HCT116 (cell line): ENCODE data around the gene IMMP2L. TPM values are rescaled to one million over a fixed set of nuclear protein-coding genes. Genes with fewer than 3 reads are reported as not detected.

Experiments
- ATAC-seq: fragments of 200-7000 bp; cut with Tn5 transposase; 2 replicates; pipeline ENCODE4 v1.9.1; 2020; ENCODE audit warnings: mild to moderate bottlenecking, moderate library complexity
- BruUV-seq: library from RNA; stranded (reverse); fragments of 400-500 nt; replicated peaks from 2 replicates; lab custom pipeline; 2021; lab: Mats Ljungman, UMichigan
- CTCF ChIA-PET: fragments of 300-600 bp; sonication (Branson Sonifier 250); formaldehyde crosslinking; loops from one replicate; lab custom pipeline; 2021; ENCODE audit warnings: antibody characterized with exemption; lab: Charles Lee
- POLR2A ChIA-PET: fragments of 300-600, 350-600 bp; sonication (Branson Sonifier 250); formaldehyde crosslinking; loops from one replicate; lab custom pipeline; 2021; ENCODE audit warnings: antibody characterized with exemption; lab: Charles Lee
- RAD21 ChIA-PET, 2 experiments: fragments of 300-600 bp; sonication (Branson Sonifier 250); formaldehyde crosslinking; loops; one replicate each; lab custom pipeline; 2023; ENCODE audit warnings: low total read pairs in 2 of 2; ENCODE audit not compliant: uncharacterized antibody in 2 of 2, unreplicated experiment in 2 of 2, low non-redundant PET in 1 of 2; lab: Charles Lee
- DNase-seq: peaks from one replicate; pipeline ENCODE4 v3.0.0-alpha.2; 2010; ENCODE audit warnings: low read depth, low spot score
- H2AFZ ChIP-seq: fragments of 200-600 bp; shearing (Covaris generic), sonication (generic); 2 replicates; pipeline ENCODE4 v1.6.1; 2017; ENCODE audit warnings: low read depth, mixed run types, mixed read lengths, antibody characterized with exemption, low read length; ENCODE audit not compliant: poor library complexity, severe bottlenecking
- H3K27ac ChIP-seq: 2 replicates; pipeline ENCODE4 v1.5.1; 2012; ENCODE audit warnings: low read depth, low read length
- H3K27me3 ChIP-seq: fragments of 200-600 bp; sonication (generic); 2 replicates; pipeline ENCODE4 v1.6.1; 2016; ENCODE audit warnings: mixed run types, low read length, mixed read lengths; ENCODE audit not compliant: insufficient read depth
- H3K36me3 ChIP-seq, 2 experiments: fragments of 200-500 bp in 1 of 2; fragments of 200-600 bp in 1 of 2; sonication (Bioruptor generic) in 1 of 2; sonication (generic) in 1 of 2; 2 replicates each; pipeline versions ENCODE4 v1.5.1 to v1.6.1; 2014 to 2016; ENCODE audit warnings: low read length in 2 of 2, inconsistent platforms in 1 of 2, mixed read lengths in 1 of 2, mixed run types in 1 of 2; ENCODE audit not compliant: insufficient read depth in 2 of 2, control insufficient read depth in 1 of 2
- H3K4me1 ChIP-seq, 2 experiments: fragments of 200-600 bp in 1 of 2; sonication (generic) in 1 of 2; 2 replicates each; pipeline versions ENCODE4 v1.5.1 to v1.6.1; 2012 to 2017; ENCODE audit warnings: low read length in 2 of 2, inconsistent platforms in 1 of 2, mild to moderate bottlenecking in 1 of 2, mixed read lengths in 1 of 2, mixed run types in 1 of 2, moderate library complexity in 1 of 2; ENCODE audit not compliant: insufficient read depth in 2 of 2, control insufficient read depth in 1 of 2
- H3K4me2 ChIP-seq: fragments of 200-600 bp; sonication (generic); 2 replicates; pipeline ENCODE4 v1.6.1; 2017; ENCODE audit warnings: mixed run types, low read length, mixed read lengths
- H3K4me3 ChIP-seq, 2 experiments: fragments of 200-600 bp in 1 of 2; sonication (generic) in 1 of 2; replicated peaks in 1 of 2; 2 replicates each; pipeline ENCODE4 v1.5.1; 2011 to 2016; ENCODE audit warnings: low read length in 2 of 2, control low read depth in 1 of 2, low read depth in 1 of 2, mild to moderate bottlenecking in 1 of 2, mixed read lengths in 1 of 2, mixed run types in 1 of 2
- H3K79me2 ChIP-seq: fragments of 200-600 bp; sonication (generic); 2 replicates; pipeline ENCODE4 v1.6.1; 2017; ENCODE audit warnings: mild to moderate bottlenecking, mixed run types, low read length, moderate library complexity, mixed read lengths; ENCODE audit not compliant: insufficient read depth
- H3K9ac ChIP-seq: fragments of 200-600 bp; sonication (generic); 2 replicates; pipeline ENCODE4 v1.6.1; 2016; ENCODE audit warnings: low read length, mixed read lengths
- H3K9me2 ChIP-seq: fragments of 200-600 bp; sonication (generic), shearing (Covaris generic); 2 replicates; pipeline ENCODE4 v1.6.1; 2017; ENCODE audit warnings: mixed run types, mild to moderate bottlenecking, moderate library complexity; ENCODE audit not compliant: insufficient read depth
- H3K9me3 ChIP-seq, 2 experiments: fragments of 200-500 bp in 1 of 2; fragments of 200-600 bp in 1 of 2; sonication (Bioruptor generic) in 1 of 2; sonication (generic) in 1 of 2; 2 replicates each; pipeline ENCODE4 v1.6.1; 2014 to 2017; ENCODE audit warnings: low read length in 2 of 2, mixed read lengths in 2 of 2, inconsistent platforms in 1 of 2, low read depth in 1 of 2, mild to moderate bottlenecking in 1 of 2, mixed run types in 1 of 2, moderate library complexity in 1 of 2; ENCODE audit not compliant: control insufficient read depth in 1 of 2, insufficient read depth in 1 of 2
- H4K20me1 ChIP-seq: fragments of 200-600 bp; sonication (generic), shearing (Covaris generic); 2 replicates; pipeline ENCODE4 v1.6.1; 2017; ENCODE audit warnings: mixed run types, mild to moderate bottlenecking, moderate library complexity; ENCODE audit not compliant: insufficient read depth
- CEBPB ChIP-seq: IDR thresholded peaks from 2 replicates; pipeline ENCODE4 v1.6.1; 2012; ENCODE audit warnings: low read depth
- POLR2A ChIP-seq: IDR thresholded peaks from 2 replicates; pipeline ENCODE4 v1.7.0; 2011; ENCODE audit warnings: borderline replicate concordance; ENCODE audit not compliant: insufficient read depth, insufficient read length; ENCODE audit errors: extremely low read depth
- POLR2AphosphoS5 ChIP-seq: IDR thresholded peaks from 2 replicates; pipeline ENCODE4 v1.6.1; 2011; ENCODE audit warnings: mild to moderate bottlenecking, low read depth, low read length, moderate library complexity
- SP1 ChIP-seq: IDR thresholded peaks from 2 replicates; pipeline ENCODE4 v1.6.1; 2012; ENCODE audit warnings: low read depth
- TCF7L2 ChIP-seq: IDR thresholded peaks from 2 replicates; pipeline ENCODE4 v1.7.0; 2011; ENCODE audit warnings: borderline replicate concordance, inconsistent platforms; ENCODE audit not compliant: insufficient read depth, insufficient read length; ENCODE audit errors: extremely low read depth
- ZFX ChIP-seq: fragments of 450-650 bp; IDR thresholded peaks from 2 replicates; pipeline ENCODE4 v1.6.1; 2017
- intact Hi-C: fragments of 100-400 bp; cut with micrococcal nuclease; formaldehyde crosslinking; loops from 2 replicates; pipeline ENCODE4 v1.10.0; 2022
- total RNA-seq: library from RNA; stranded (reverse); gene quantifications from one replicate; pipeline ENCODE4 v1.2.1, GENCODE V29; 2021; ENCODE audit not compliant: unreplicated experiment
- TF ChIP-seq, protein P1 (sequence below): IDR thresholded peaks from 2 replicates; pipeline ENCODE4 v1.6.1; 2012; ENCODE audit warnings: low read depth
- TF ChIP-seq, protein P2 (sequence below): IDR thresholded peaks from 2 replicates; pipeline ENCODE4 v1.6.1; 2011; ENCODE audit warnings: mild to moderate bottlenecking, low read length, moderate library complexity; ENCODE audit not compliant: insufficient replicate concordance; ENCODE audit errors: extremely low read depth
- TF ChIP-seq, protein P3 (sequence below), 3 experiments: fragments of 200-600 bp in 1 of 3; sonication (generic) in 1 of 3; IDR thresholded peaks in 2 of 3; conservative IDR thresholded peaks in 1 of 3; 2 replicates each; pipeline ENCODE4 v1.5.1; 2012 to 2017; ENCODE audit warnings: low read depth in 2 of 3, low read length in 2 of 3, antibody characterized with exemption in 1 of 3, borderline replicate concordance in 1 of 3, control low read depth in 1 of 3, mild to moderate bottlenecking in 1 of 3, mixed read lengths in 1 of 3, mixed run types in 1 of 3, moderate library complexity in 1 of 3; ENCODE audit not compliant: insufficient read depth in 1 of 3

IMMP2L gene
- total RNA-seq, 1 experiment from 2014 or later, result 21.1 TPM

DNA sequence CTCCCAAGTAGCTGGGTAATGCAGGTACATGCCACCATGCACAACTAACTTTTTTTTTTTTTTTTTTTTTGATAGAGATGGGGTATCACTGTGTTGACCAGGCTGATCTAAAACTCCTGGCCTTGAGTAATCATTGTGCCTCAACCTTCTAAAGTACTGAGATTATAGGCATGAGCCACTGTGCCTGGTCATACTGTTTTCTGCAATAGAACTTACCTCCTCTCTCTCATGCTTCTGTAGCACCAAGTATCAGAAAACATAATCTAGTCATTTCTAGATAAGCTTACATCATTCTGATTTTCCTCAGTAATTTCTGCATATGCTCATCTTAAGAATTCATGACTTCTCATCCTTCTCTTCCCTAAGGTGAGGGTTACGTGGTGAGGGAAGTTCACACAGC, 210.0 kb downstream of the IMMP2L start:
- CTCF ChIA-PET, result no interaction called here
- TF ChIP-seq, protein P1, sequence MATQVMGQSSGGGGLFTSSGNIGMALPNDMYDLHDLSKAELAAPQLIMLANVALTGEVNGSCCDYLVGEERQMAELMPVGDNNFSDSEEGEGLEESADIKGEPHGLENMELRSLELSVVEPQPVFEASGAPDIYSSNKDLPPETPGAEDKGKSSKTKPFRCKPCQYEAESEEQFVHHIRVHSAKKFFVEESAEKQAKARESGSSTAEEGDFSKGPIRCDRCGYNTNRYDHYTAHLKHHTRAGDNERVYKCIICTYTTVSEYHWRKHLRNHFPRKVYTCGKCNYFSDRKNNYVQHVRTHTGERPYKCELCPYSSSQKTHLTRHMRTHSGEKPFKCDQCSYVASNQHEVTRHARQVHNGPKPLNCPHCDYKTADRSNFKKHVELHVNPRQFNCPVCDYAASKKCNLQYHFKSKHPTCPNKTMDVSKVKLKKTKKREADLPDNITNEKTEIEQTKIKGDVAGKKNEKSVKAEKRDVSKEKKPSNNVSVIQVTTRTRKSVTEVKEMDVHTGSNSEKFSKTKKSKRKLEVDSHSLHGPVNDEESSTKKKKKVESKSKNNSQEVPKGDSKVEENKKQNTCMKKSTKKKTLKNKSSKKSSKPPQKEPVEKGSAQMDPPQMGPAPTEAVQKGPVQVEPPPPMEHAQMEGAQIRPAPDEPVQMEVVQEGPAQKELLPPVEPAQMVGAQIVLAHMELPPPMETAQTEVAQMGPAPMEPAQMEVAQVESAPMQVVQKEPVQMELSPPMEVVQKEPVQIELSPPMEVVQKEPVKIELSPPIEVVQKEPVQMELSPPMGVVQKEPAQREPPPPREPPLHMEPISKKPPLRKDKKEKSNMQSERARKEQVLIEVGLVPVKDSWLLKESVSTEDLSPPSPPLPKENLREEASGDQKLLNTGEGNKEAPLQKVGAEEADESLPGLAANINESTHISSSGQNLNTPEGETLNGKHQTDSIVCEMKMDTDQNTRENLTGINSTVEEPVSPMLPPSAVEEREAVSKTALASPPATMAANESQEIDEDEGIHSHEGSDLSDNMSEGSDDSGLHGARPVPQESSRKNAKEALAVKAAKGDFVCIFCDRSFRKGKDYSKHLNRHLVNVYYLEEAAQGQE, result no peak
- no peak for TF ChIP-seq CEBPB
- TF ChIP-seq, protein P2, sequence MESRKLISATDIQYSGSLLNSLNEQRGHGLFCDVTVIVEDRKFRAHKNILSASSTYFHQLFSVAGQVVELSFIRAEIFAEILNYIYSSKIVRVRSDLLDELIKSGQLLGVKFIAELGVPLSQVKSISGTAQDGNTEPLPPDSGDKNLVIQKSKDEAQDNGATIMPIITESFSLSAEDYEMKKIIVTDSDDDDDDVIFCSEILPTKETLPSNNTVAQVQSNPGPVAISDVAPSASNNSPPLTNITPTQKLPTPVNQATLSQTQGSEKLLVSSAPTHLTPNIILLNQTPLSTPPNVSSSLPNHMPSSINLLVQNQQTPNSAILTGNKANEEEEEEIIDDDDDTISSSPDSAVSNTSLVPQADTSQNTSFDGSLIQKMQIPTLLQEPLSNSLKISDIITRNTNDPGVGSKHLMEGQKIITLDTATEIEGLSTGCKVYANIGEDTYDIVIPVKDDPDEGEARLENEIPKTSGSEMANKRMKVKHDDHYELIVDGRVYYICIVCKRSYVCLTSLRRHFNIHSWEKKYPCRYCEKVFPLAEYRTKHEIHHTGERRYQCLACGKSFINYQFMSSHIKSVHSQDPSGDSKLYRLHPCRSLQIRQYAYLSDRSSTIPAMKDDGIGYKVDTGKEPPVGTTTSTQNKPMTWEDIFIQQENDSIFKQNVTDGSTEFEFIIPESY, result no peak
- no peak for TF ChIP-seq POLR2AphosphoS5
- TF ChIP-seq ZFX, result no peak
- TF ChIP-seq SP1, result no peak
- no peak for TF ChIP-seq TCF7L2
- TF ChIP-seq, protein P3, sequence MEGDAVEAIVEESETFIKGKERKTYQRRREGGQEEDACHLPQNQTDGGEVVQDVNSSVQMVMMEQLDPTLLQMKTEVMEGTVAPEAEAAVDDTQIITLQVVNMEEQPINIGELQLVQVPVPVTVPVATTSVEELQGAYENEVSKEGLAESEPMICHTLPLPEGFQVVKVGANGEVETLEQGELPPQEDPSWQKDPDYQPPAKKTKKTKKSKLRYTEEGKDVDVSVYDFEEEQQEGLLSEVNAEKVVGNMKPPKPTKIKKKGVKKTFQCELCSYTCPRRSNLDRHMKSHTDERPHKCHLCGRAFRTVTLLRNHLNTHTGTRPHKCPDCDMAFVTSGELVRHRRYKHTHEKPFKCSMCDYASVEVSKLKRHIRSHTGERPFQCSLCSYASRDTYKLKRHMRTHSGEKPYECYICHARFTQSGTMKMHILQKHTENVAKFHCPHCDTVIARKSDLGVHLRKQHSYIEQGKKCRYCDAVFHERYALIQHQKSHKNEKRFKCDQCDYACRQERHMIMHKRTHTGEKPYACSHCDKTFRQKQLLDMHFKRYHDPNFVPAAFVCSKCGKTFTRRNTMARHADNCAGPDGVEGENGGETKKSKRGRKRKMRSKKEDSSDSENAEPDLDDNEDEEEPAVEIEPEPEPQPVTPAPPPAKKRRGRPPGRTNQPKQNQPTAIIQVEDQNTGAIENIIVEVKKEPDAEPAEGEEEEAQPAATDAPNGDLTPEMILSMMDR (IDR thresholded peaks at IDR 0.05 in 2 of 3, conservative IDR thresholded peaks at IDR 0.05 in 1 of 3; ENCODE audit: borderline replicate concordance in 1 of 3, insufficient read depth in 1 of 3, low read depth in 2 of 3, low read length in 2 of 3), result no peak
- TF ChIP-seq POLR2A, result no peak
- TF ChIP-seq, all 23 proteins: peak for 0
- Histone ChIP-seq H3K27me3 (no peaks in the 10 kb centered on the region), H3K27ac (no peak overlapping the region), H3K36me3 (no peaks in the 10 kb centered on the region), H3K4me1 (no peaks in the 10 kb centered on the region), H4K20me1 (no peaks in the 10 kb centered on the region), H3K4me3 (no peak overlapping the region), H3K9ac (no peak overlapping the region), H2AFZ (no peak overlapping the region), H3K9me3 (no peaks in the 10 kb centered on the region), H3K4me2 (no peak overlapping the region), H3K9me2 (no peaks in the 10 kb centered on the region), H3K79me2 (no peaks in the 10 kb centered on the region)
- ChIA-PET POLR2A (no interaction called here), RAD21 (no interaction called here)
- ATAC-seq, result no peak
- BruUV-seq, result no TSS peak
- no peak for DNase-seq
- intact Hi-C loops, result no loop called here
